NT2/D1 (cell line): ENCODE data around the gene ATMIN.

Experiments
- DNase-seq: peaks from one replicate; pipeline ENCODE4 v3.0.0-alpha.2; 2011; ENCODE audit warnings: low read depth, low spot score
- H3K27me3 ChIP-seq: 2 replicates; pipeline ENCODE4 v1.6.0; 2011; ENCODE audit warnings: mild to moderate bottlenecking; ENCODE audit not compliant: insufficient read length, insufficient read depth
- H3K36me3 ChIP-seq: 2 replicates; pipeline ENCODE4 v1.6.1; 2011; ENCODE audit warnings: mild to moderate bottlenecking, low read length, mixed read lengths; ENCODE audit not compliant: insufficient read depth, insufficient read length
- H3K4me1 ChIP-seq: 2 replicates; pipeline ENCODE4 v1.5.1; 2011; ENCODE audit not compliant: insufficient read depth, insufficient read length
- H3K4me3 ChIP-seq: 2 replicates; pipeline ENCODE4 v1.5.1; 2011; ENCODE audit warnings: low read depth; ENCODE audit not compliant: insufficient read length
- H3K9ac ChIP-seq: 2 replicates; pipeline ENCODE4 v1.6.0; 2011; ENCODE audit warnings: low read depth; ENCODE audit not compliant: insufficient read length
- H3K9me3 ChIP-seq: 2 replicates; pipeline ENCODE4 v1.5.1; 2011; ENCODE audit warnings: mild to moderate bottlenecking, low read length; ENCODE audit not compliant: insufficient read depth
- SUZ12 ChIP-seq: IDR thresholded peaks from 2 replicates; pipeline ENCODE4 v1.6.1; 2011; ENCODE audit not compliant: insufficient read length, insufficient read depth; ENCODE audit errors: extremely low read depth
- YY1 ChIP-seq: IDR thresholded peaks from 2 replicates; pipeline ENCODE4 v1.6.1; 2011; ENCODE audit not compliant: insufficient read length, insufficient read depth
- ZNF274 ChIP-seq: IDR thresholded peaks from 2 replicates; pipeline ENCODE4 v1.6.1; 2011; ENCODE audit warnings: mild to moderate bottlenecking, low read depth, low read length

The ATMIN gene

GRCh38 chr16:81006211-81006812 is 29.3 kb upstream of the ATMIN start:
- peaks cover 29% of the 10 kb centered on the region for H3K36me3 ChIP-seq
- DNase-seq: no peak
- TF ChIP-seq ZNF274 (no peak), YY1 (no peak), SUZ12 (no peak)
- H3K4me1 ChIP-seq: no peaks in the 10 kb centered on the region
- H3K27me3 ChIP-seq: no peaks in the 10 kb centered on the region
- H3K9ac ChIP-seq: peak overlapping the region; percentile 94
- no peaks in the 10 kb centered on the region for H3K9me3 ChIP-seq
- H3K4me3 ChIP-seq: peak overlapping the region; percentile 79

GRCh38 chr16:81006813-81007695 is 28.6 kb upstream of the ATMIN start, which contains the start of the genes CENPN and CMC2:
CENPN (plus strand) TSS chr16:81007214; CDS start chr16:81011940, 4,726 bp downstream.
CMC2 (minus strand) TSS chr16:81006885; CDS start chr16:80997394, 9,491 bp downstream.
- no peaks in the 10 kb centered on the region for H3K9me3 ChIP-seq
- no peaks in the 10 kb centered on the region for H3K4me1 ChIP-seq
- peak; percentile 97 for DNase-seq
- H3K4me3 ChIP-seq: peak within 1 kb of the TSS; percentile 79
- peaks cover 34% of the 10 kb centered on the region for H3K36me3 ChIP-seq
- H3K9ac ChIP-seq: peak within 1 kb of the TSS; percentile 94
- TF ChIP-seq ZNF274: no peak
- no peaks in the 10 kb centered on the region for H3K27me3 ChIP-seq

GRCh38 chr16:81008505-81008789 is 27.2 kb upstream of the ATMIN start:
- no peaks in the 10 kb centered on the region for H3K27me3 ChIP-seq
- TF ChIP-seq ZNF274 (no peak), YY1 (no peak), SUZ12 (no peak)
- H3K4me3 ChIP-seq: peak overlapping the region; percentile 79
- DNase-seq: no peak
- no peaks in the 10 kb centered on the region for H3K4me1 ChIP-seq
- no peaks in the 10 kb centered on the region for H3K9me3 ChIP-seq
- H3K9ac ChIP-seq: peak overlapping the region; percentile 52
- peaks cover 48% of the 10 kb centered on the region for H3K36me3 ChIP-seq

- TF ChIP-seq SUZ12: no peak
- TF ChIP-seq ZNF274: no peak
- no peak for TF ChIP-seq YY1
- no peak for DNase-seq
- H3K9me3 ChIP-seq: no peaks in the 10 kb centered on the region
- H3K27me3 ChIP-seq: no peaks in the 10 kb centered on the region
- H3K4me1 ChIP-seq: no peaks in the 10 kb centered on the region
- no peak overlapping the region for H3K9ac ChIP-seq
- no peak overlapping the region for H3K4me3 ChIP-seq
- H3K36me3 ChIP-seq: peaks cover 92% of the 10 kb centered on the region
Observed at GRCh38 chr16:81012974-81013373, 22.7 kb upstream of the ATMIN start.

GRCh38 chr16:81014672-81015071 is 21.0 kb upstream of the ATMIN start:
- H3K4me1 ChIP-seq: no peaks in the 10 kb centered on the region
- H3K9me3 ChIP-seq: no peaks in the 10 kb centered on the region
- H3K4me3 ChIP-seq: no peak overlapping the region
- TF ChIP-seq SUZ12 (no peak), YY1 (no peak), ZNF274 (no peak)
- H3K27me3 ChIP-seq: no peaks in the 10 kb centered on the region
- no peak overlapping the region for H3K9ac ChIP-seq
- peaks cover 98% of the 10 kb centered on the region for H3K36me3 ChIP-seq
- DNase-seq: no peak

- Histone ChIP-seq H3K9ac (no peak overlapping the region), H3K4me3 (no peak overlapping the region), H3K27me3 (no peaks in the 10 kb centered on the region), H3K36me3 (peaks cover 96% of the 10 kb centered on the region), H3K4me1 (no peaks in the 10 kb centered on the region), H3K9me3 (no peaks in the 10 kb centered on the region)
- TF ChIP-seq SUZ12: no peak
- TF ChIP-seq ZNF274: no peak
- no peak for TF ChIP-seq YY1
- no peak for DNase-seq
Observed at GRCh38 chr16:81018496-81018895, 17.1 kb upstream of the ATMIN start.

- Histone ChIP-seq H3K9me3 (no peaks in the 10 kb centered on the region), H3K36me3 (peaks cover 88% of the 10 kb centered on the region), H3K27me3 (no peaks in the 10 kb centered on the region), H3K9ac (no peak overlapping the region), H3K4me3 (no peak overlapping the region), H3K4me1 (no peaks in the 10 kb centered on the region)
- no peak for DNase-seq
- TF ChIP-seq YY1: no peak
- no peak for TF ChIP-seq ZNF274
- TF ChIP-seq SUZ12: no peak
Observed at GRCh38 chr16:81026429-81026828, 9.2 kb upstream of the ATMIN start.
